IPS-15b (cell line): ENCODE measurements around the gene PPIP5K1.
"Not testable (repeated sequence)": the region's sequence is repeated elsewhere in the genome, so short reads cannot be mapped to it uniquely, and the experiment has no call there.

Source experiments
- H3K27me3 ChIP-seq: one replicate; pipeline ENCODE4 v1.6.1; 2013; ENCODE audit warnings: low read length; ENCODE audit not compliant: control insufficient read depth, insufficient read depth
- H3K36me3 ChIP-seq: one replicate; pipeline ENCODE4 v1.6.1; 2013; ENCODE audit warnings: low read length; ENCODE audit not compliant: control insufficient read depth, insufficient read depth
- H3K4me1 ChIP-seq: one replicate; pipeline ENCODE4 v1.6.1; 2013; ENCODE audit warnings: mild to moderate bottlenecking, low read length; ENCODE audit not compliant: control insufficient read depth, insufficient read depth
- H3K4me3 ChIP-seq: one replicate; pipeline ENCODE4 v1.5.1; 2013; ENCODE audit warnings: low read depth, low read length
- H3K9ac ChIP-seq: one replicate; pipeline ENCODE4 v1.6.1; 2013; ENCODE audit warnings: low read depth, mild to moderate bottlenecking, low read length
- H3K9me3 ChIP-seq: one replicate; pipeline ENCODE4 v1.6.1; 2013; ENCODE audit warnings: mild to moderate bottlenecking, low read length; ENCODE audit not compliant: control insufficient read depth, insufficient read depth

The PPIP5K1 gene

DNA sequence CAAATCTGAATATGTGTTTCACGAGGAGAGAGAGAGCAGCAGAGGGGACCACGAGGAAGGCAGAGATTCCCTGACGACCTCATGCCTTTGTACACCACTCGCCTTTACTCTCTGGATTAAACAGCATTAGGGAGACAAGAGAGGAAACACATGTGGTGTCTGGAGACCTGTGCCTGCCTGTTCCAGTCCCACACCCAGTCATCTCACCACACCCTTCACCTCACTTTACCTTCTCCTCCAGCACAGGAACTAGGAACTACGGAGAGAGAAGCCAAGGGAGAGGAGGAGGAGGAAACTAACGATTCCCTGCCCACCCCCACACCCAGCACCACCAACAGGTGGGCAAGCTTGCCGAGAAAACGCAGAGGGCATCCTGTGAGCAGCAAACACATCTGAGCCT, 2.8 kb upstream of the PPIP5K1 start:
- H3K4me3 ChIP-seq, H3K27me3 ChIP-seq, H3K36me3 ChIP-seq, H3K9ac ChIP-seq, H3K9me3 ChIP-seq, H3K4me1 ChIP-seq: not testable (repeated sequence)

DNA sequence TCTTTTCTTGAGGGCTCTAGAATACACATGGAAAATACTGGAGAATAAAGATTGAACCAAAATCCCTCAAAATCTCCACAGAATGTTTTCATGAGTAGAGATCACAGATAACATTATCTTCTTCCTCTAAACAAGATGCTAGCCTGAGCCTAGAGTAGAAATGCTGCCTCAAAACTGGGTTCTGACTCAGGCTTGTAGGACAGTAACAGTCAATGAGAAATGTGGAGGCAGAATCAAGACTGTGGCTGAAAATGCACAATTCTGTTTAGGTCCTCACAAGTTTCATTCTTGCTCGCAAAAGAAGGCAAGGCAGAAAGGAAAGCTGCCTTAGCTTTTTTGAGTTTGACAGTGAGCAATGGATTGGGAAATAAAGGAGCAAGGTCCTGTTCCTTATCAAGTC, 15.4 kb downstream of the PPIP5K1 start:
- H3K27me3 ChIP-seq, H3K4me3 ChIP-seq, H3K4me1 ChIP-seq, H3K9me3 ChIP-seq, H3K9ac ChIP-seq, H3K36me3 ChIP-seq: not testable (repeated sequence)

DNA sequence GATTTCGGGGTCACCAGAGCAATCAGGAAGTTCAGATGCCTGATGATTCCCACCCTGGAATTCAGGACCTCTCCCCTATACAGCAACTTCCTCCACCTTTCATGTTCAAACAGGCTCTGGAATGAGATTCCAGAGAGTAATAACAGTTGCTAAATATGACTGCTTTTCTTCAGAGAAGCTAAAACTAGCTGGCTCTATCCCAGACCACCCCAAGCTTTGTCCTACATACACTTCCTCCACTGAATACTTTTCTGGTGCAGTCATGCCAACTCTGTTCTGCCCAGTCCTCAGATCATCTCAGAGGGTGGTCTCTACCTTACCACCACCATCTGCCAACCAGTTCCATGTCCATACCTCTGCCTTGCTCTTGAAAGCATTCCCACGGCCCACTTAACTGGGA, 23.4 kb downstream of the PPIP5K1 start:
- H3K36me3 ChIP-seq, H3K4me3 ChIP-seq, H3K9me3 ChIP-seq, H3K27me3 ChIP-seq, H3K4me1 ChIP-seq, H3K9ac ChIP-seq: not testable (repeated sequence)

GRCh38 chr15:43563793-43564192, 26.2 kb downstream of the PPIP5K1 start:
- H3K4me3 ChIP-seq, H3K27me3 ChIP-seq, H3K9ac ChIP-seq, H3K4me1 ChIP-seq, H3K9me3 ChIP-seq, H3K36me3 ChIP-seq: not testable (repeated sequence)

- H3K27me3 ChIP-seq, H3K4me1 ChIP-seq, H3K36me3 ChIP-seq, H3K9ac ChIP-seq, H3K4me3 ChIP-seq, H3K9me3 ChIP-seq: not testable (repeated sequence)
Measured at GRCh38 chr15:43562753-43563152, 27.3 kb downstream of the PPIP5K1 start.

DNA sequence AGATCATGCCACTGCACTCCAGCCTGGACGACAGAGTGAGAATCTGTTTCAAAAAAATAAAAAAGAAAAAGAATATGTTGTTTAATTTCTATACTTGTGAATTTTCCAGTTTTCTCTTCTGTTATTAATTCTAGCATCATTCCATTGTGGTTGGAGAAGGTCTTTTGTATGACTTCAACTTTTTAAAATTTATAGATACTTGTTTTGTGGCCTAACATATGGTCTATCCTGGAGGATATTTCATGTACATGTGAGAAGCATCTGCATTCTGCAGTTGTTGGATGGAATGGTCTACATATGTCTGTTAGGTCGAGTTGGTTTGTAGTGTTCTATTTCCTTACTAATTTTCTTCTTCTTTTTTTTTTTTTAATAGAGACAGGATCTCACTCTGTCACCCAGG, 37.0 kb downstream of the PPIP5K1 start:
- Histone ChIP-seq H3K36me3 (no peaks in the 10 kb centered on the region), H3K9ac (no peak overlapping the region), H3K4me1 (no peaks in the 10 kb centered on the region), H3K27me3 (no peaks in the 10 kb centered on the region), H3K4me3 (no peak overlapping the region), H3K9me3 (no peaks in the 10 kb centered on the region)

GRCh38 chr15:43552256-43552655, 37.8 kb downstream of the PPIP5K1 start:
- Histone ChIP-seq H3K4me1 (no peaks in the 10 kb centered on the region), H3K4me3 (no peak overlapping the region), H3K9me3 (no peaks in the 10 kb centered on the region), H3K9ac (no peak overlapping the region), H3K36me3 (no peaks in the 10 kb centered on the region), H3K27me3 (no peaks in the 10 kb centered on the region)

DNA sequence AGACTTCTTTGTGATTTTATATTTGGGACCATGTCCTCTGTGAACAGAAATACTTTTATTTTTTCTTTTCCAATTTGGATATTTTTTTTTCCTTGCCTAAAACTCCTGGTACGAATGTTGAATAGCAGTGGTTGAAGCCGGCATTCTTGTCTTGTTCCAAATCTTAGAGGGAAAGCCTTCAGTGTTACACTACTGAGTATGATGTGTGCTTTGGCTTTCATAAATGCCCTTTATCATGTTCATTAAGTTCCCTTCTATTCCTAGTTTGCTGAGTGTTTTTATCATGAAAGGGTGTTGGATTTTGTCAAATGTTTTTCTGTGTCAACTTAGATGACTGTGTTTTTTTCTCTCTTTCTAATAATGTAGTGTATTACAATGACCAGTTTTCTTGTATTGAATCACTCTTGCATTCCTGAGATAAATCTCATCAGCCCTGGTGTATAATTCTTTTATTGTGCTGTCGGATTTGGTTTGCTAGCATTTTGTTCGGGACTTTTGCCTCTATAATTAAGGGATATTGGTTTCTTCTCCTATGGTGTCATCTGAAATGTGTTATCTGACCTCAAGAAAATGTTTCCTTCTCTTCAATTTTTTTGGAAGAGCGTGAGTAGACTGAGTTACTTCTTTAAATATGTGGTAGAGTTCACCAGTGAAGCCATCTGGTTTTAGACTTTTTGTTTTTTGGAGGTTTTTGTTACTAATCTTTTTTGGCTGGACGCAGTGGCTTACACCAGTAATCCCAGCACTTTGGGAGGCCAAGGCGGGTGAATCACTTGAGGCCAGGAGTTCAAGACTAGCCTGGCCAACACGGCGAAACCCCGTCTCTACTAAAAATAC, 39.3 kb downstream of the PPIP5K1 start:
- Histone ChIP-seq H3K4me1 (no peaks in the 10 kb centered on the region), H3K9me3 (no peaks in the 10 kb centered on the region), H3K9ac (no peak overlapping the region), H3K27me3 (no peaks in the 10 kb centered on the region), H3K36me3 (no peaks in the 10 kb centered on the region), H3K4me3 (no peak overlapping the region)

DNA sequence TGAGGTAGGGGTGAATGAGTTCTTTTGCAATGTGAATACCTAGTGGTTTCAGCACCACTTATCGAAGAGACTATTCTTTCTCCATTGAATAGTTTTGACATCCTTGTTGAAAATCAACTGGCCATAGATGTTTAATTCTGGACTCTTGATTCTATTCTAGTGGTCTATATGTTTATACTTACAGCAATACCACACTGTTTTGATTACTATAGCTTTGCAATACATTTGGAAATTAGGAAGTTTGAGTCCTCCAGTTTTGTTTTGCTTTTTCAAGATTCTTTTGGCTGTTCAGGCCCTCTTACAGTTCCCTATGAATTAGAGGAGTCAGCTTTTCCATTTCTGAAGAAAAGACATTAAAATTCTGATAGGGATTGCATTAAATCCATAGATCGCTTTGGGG, 42.5 kb downstream of the PPIP5K1 start:
- Histone ChIP-seq H3K4me1 (no peaks in the 10 kb centered on the region), H3K9ac (no peak overlapping the region), H3K27me3 (no peaks in the 10 kb centered on the region), H3K36me3 (no peaks in the 10 kb centered on the region), H3K4me3 (no peak overlapping the region), H3K9me3 (no peaks in the 10 kb centered on the region)

- Histone ChIP-seq H3K36me3 (no peaks in the 10 kb centered on the region), H3K9me3 (no peaks in the 10 kb centered on the region), H3K27me3 (no peaks in the 10 kb centered on the region), H3K4me3 (no peak overlapping the region), H3K9ac (no peak overlapping the region), H3K4me1 (no peaks in the 10 kb centered on the region)
Measured at GRCh38 chr15:43545426-43545825, 44.6 kb downstream of the PPIP5K1 start.

DNA sequence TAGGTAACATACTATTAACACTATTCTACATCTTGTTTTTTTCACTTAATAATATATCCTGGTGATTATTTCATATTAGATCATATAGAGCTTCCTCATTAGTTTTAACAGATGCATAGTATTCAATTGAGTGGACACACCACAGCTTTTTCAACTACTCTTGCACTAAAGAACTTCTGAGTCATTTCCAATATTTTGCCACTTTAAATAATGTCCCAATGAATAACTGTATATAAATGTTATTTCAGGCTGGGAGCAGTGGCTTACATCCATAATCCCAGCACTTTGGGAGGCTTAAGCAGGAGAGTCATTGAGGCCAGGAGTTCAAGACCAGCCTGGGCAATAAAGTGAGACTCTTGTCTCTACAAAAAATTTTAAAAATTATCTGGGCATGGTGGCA, 45.7 kb downstream of the PPIP5K1 start:
- H3K27me3 ChIP-seq: no peaks in the 10 kb centered on the region
- no peak overlapping the region for H3K4me3 ChIP-seq
- no peaks in the 10 kb centered on the region for H3K36me3 ChIP-seq
- H3K9ac ChIP-seq: no peak overlapping the region
- no peaks in the 10 kb centered on the region for H3K9me3 ChIP-seq
- H3K4me1 ChIP-seq: no peaks in the 10 kb centered on the region

- Histone ChIP-seq H3K4me3 (no peak overlapping the region), H3K4me1 (no peaks in the 10 kb centered on the region), H3K27me3 (no peaks in the 10 kb centered on the region), H3K9ac (no peak overlapping the region), H3K9me3 (no peaks in the 10 kb centered on the region), H3K36me3 (no peaks in the 10 kb centered on the region)
Measured at GRCh38 chr15:43541785-43542184, 48.2 kb downstream of the PPIP5K1 start.
